ENCODE measurements around the gene ZBTB38. TPM values are rescaled to one million over a fixed set of nuclear protein-coding genes. Genes with fewer than 3 reads are reported as not detected.

ZBTB38 gene
- total and polyA plus RNA-seq, 9 donors: 23.2 to 125 (median 78.7) TPM

- WGBS, 3 donors: 80 to 93% (median 87%) methylated on average over 10 of the region's 10 CpGs
- TF ChIP-seq POLR2A (IDR thresholded peaks at IDR 0.05) (no peak), CTCF (IDR thresholded peaks at IDR 0.05) (no peak), EP300 (IDR thresholded peaks at IDR 0.05) (no peak)
- intact Hi-C loops (cut with DNase I): no loop called here
These were observed 7.3 kb downstream of the ZBTB38 start for GRCh38 chr3:141375381-141376301.

GRCh38 chr3:141377377-141377776 is 9.1 kb downstream of the ZBTB38 start:
- DNase-seq: no peak

More at GRCh38 chr3:141375381-141376301, 7.3 kb downstream of the ZBTB38 start:
- Histone ChIP-seq H3K4me3 (no peak overlapping the region), H3K27me3 (no peaks in the 10 kb centered on the region), H3K4me1 (ENCODE audit: insufficient read depth) (no peaks in the 10 kb centered on the region), H3K9me3 (no peaks in the 10 kb centered on the region), H3K27ac (no peak overlapping the region), H3K36me3 (no peaks in the 10 kb centered on the region)
- DNase-seq: no peak

GRCh38 chr3:141378556-141378955 is 10.3 kb downstream of the ZBTB38 start:
- intact Hi-C loops (cut with DNase I): no loop called here
- Histone ChIP-seq H3K36me3 (no peaks in the 10 kb centered on the region), H3K4me3 (no peak overlapping the region), H3K4me1 (ENCODE audit: insufficient read depth) (peaks cover 6% of the 10 kb centered on the region), H3K27ac (no peak overlapping the region), H3K27me3 (no peaks in the 10 kb centered on the region), H3K9me3 (no peaks in the 10 kb centered on the region)
- TF ChIP-seq EP300 (IDR thresholded peaks at IDR 0.05) (no peak), POLR2A (IDR thresholded peaks at IDR 0.05) (no peak), CTCF (IDR thresholded peaks at IDR 0.05) (no peak)
- DNase-seq: no peak
- 88 to 95% (median 91%) methylated on average over 4 of the region's 4 CpGs for WGBS, 3 donors

More at GRCh38 chr3:141377377-141377776, 9.1 kb downstream of the ZBTB38 start:
- TF ChIP-seq CTCF (IDR thresholded peaks at IDR 0.05) (no peak), POLR2A (IDR thresholded peaks at IDR 0.05) (no peak), EP300 (IDR thresholded peaks at IDR 0.05) (no peak)
- intact Hi-C loops (cut with DNase I): no loop called here
- 90 to 97% (median 94%) methylated on average over 3 of the region's 3 CpGs for WGBS, 3 donors
- peaks cover 3% of the 10 kb centered on the region for H3K4me1 ChIP-seq (ENCODE audit: insufficient read depth)
- H3K9me3 ChIP-seq: no peaks in the 10 kb centered on the region
- H3K27ac ChIP-seq: no peak overlapping the region
- H3K27me3 ChIP-seq: no peaks in the 10 kb centered on the region
- H3K36me3 ChIP-seq: no peaks in the 10 kb centered on the region
- H3K4me3 ChIP-seq: no peak overlapping the region

- no peak for DNase-seq
- Histone ChIP-seq H3K27me3 (no peaks in the 10 kb centered on the region), H3K4me1 (ENCODE audit: insufficient read depth) (peaks cover 10% of the 10 kb centered on the region), H3K4me3 (no peak overlapping the region), H3K9me3 (no peaks in the 10 kb centered on the region), H3K27ac (no peak overlapping the region), H3K36me3 (no peaks in the 10 kb centered on the region)
- TF ChIP-seq CTCF (IDR thresholded peaks at IDR 0.05) (no peak), EP300 (IDR thresholded peaks at IDR 0.05) (no peak), POLR2A (IDR thresholded peaks at IDR 0.05) (no peak)
- intact Hi-C loops (cut with DNase I): no loop called here
- 92 to 95% (median 93%) methylated on average over 12 of the region's 12 CpGs for WGBS, 3 donors
These were observed 11.1 kb downstream of the ZBTB38 start for GRCh38 chr3:141379250-141379966.

Measured in ovary (tissue), 9 donors.